ENCODE results near the gene INS.

INS gene

DNA sequence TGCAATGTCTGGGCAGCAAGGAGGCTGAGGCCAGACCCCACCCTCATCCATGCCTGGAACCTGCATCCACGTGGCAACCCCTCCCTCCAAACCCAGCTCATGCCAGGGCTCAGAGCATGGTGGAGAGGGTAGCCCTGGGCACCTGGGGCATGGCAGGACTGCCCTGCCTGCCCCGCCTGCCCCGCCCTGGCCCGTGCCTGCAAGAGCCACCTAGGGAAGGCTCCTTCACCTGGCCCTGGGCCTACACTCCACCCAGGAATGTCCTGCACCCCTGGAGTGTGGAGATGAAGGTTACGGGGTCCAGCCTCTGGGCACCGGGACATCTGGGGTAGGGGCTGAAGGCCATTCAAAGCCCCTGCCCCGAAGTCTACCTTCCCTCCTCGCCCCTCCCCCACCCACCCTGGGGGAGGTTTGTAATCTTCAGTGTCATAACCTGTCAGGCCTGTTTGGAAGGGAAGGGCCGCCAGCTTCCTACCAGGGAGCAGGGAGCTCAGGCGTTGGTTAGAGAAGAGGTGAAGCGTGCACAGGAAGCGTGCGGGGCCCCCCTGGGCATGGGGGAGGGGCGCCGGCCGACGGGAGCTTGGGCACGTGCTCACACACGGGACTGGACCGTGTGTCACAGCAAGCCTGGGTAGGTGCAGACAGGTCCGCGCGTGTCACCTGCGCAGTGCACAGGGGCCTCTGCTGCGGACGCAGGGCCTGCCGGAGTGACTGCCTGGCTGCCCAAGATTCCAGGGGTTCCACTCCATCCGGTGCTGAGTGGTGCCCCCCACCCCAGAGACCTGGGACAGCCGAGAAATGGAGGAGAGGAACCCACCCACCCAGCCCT is 41.3 kb upstream of the INS start:
- DNase-seq (ENCODE audit: low read depth) = no peak
- no peak overlapping the region for H3K4me3 ChIP-seq (ENCODE audit: low read depth, low read length)
- TF ChIP-seq, protein P1, sequence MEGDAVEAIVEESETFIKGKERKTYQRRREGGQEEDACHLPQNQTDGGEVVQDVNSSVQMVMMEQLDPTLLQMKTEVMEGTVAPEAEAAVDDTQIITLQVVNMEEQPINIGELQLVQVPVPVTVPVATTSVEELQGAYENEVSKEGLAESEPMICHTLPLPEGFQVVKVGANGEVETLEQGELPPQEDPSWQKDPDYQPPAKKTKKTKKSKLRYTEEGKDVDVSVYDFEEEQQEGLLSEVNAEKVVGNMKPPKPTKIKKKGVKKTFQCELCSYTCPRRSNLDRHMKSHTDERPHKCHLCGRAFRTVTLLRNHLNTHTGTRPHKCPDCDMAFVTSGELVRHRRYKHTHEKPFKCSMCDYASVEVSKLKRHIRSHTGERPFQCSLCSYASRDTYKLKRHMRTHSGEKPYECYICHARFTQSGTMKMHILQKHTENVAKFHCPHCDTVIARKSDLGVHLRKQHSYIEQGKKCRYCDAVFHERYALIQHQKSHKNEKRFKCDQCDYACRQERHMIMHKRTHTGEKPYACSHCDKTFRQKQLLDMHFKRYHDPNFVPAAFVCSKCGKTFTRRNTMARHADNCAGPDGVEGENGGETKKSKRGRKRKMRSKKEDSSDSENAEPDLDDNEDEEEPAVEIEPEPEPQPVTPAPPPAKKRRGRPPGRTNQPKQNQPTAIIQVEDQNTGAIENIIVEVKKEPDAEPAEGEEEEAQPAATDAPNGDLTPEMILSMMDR (conservative IDR thresholded peaks at IDR 0.05; ENCODE audit: low read depth, low read length) = no peak

DNA sequence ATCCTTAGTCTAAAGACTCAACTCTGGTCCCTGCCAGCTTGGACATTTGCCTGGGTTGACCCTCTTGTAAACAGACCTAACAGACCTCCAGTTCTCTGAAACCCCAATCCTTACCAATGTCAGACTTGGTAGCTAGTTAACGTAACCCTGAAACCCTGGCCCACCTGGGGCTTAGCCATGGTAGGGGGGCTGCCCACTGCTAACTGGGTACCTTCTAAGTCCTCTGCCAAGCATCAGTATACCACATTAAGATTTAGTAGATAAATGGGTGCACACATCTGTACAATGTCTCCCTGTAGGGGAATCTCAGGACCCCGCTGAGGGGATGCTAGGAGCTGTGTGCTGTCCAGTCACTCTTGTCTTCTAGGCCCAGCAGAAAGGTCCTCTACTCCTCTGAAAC is 40.5 kb upstream of the INS start:
- H3K4me3 ChIP-seq (ENCODE audit: low read depth, low read length) = no peak overlapping the region
- DNase-seq (ENCODE audit: low read depth) = no peak
- TF ChIP-seq, protein P1 (conservative IDR thresholded peaks at IDR 0.05; ENCODE audit: low read depth, low read length) = no peak

DNA sequence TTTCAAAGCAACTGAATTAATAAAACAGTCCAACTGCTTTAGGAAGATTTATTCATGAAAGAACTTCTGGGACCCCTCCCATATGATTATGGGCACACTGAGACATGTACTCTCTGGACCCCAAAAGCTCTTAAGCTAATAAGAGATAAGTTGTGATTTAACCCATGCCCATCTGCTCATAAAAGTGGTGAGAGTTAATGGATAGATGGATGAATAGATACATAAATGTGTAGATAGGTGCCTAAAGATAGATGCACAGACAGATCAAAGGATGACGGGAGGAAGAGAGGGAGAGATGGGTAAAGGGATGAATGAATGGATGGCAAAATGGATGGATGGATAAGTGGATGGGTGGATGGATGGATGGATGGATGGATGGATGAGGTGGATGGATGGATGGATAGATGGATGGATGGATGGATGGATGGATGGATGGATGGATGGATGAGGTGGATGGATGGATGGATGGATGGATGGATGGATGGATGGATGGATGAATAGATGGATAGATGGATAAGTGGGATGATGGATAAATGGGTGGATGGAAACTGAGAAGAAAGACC is 40.0 kb upstream of the INS start:
- no peak overlapping the region for H3K4me3 ChIP-seq (ENCODE audit: low read depth, low read length)
- DNase-seq (ENCODE audit: low read depth) = no peak
- TF ChIP-seq, protein P1 (conservative IDR thresholded peaks at IDR 0.05; ENCODE audit: low read depth, low read length) = no peak

DNA sequence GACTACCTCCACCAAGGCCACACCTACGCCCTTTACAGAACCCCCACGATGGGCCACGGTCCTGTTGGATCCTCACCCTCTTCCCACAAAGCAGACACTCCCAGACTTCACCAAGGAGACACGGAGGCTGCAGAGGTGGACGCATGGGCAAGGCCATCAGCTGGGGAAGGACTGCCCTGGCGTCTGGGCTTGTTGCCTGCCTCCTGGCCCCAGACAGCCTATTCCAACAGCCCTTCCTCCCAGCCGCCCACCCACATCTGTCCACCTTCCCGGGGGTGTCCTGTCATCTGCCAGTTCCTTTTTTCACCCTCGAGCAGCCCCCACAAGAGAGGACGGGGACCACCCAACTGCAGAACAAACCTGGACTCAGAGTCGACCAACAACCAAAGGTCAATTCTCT is 39.5 kb upstream of the INS start:
- no peak for DNase-seq (ENCODE audit: low read depth)
- no peak overlapping the region for H3K4me3 ChIP-seq (ENCODE audit: low read depth, low read length)
- TF ChIP-seq, protein P1 (conservative IDR thresholded peaks at IDR 0.05; ENCODE audit: low read depth, low read length) = no peak

DNA sequence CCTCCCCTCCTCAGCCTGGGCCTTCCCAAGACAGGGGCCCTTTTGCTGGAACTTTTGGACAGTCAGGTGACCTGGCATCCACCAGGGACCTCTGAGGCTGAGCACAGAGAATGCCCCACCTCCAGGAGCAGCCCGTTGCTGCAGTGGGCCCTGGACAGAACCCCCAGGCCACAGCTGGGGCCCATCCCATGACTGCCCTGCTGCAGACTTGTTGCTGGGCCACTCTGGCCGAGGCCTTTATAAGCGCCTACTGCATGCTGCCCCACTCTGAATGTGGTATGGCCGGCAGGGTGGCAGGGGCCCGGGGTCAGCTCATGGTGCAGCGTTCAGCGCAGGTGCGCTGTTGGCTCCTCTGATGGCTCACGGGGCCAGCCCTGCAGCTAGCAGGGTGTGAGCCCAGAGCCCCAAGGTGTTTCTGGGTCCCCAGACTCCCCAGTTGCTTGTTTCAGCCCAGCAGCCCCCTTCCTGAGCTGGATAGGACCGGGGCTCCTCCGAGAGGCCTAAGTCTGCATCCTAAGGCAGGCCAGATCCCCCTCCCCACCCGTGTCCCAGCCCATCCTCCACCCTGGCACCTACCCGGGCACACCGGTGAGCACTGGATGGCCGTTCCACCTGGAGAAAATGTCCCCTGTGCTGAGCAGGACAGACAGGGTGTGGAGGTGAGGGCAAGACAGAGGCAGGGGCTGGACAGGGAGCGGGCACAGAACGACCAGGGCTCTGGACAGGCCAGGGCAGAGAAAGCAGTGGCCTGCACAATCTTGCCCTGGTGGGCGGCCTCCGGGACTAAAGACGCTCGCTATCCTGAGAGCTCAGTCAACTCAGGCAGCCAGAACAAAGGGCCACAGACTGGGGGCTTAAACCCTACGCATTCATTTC is 38.7 kb upstream of the INS start:
- H3K4me3 ChIP-seq (ENCODE audit: low read depth, low read length) = no peak overlapping the region

DNA sequence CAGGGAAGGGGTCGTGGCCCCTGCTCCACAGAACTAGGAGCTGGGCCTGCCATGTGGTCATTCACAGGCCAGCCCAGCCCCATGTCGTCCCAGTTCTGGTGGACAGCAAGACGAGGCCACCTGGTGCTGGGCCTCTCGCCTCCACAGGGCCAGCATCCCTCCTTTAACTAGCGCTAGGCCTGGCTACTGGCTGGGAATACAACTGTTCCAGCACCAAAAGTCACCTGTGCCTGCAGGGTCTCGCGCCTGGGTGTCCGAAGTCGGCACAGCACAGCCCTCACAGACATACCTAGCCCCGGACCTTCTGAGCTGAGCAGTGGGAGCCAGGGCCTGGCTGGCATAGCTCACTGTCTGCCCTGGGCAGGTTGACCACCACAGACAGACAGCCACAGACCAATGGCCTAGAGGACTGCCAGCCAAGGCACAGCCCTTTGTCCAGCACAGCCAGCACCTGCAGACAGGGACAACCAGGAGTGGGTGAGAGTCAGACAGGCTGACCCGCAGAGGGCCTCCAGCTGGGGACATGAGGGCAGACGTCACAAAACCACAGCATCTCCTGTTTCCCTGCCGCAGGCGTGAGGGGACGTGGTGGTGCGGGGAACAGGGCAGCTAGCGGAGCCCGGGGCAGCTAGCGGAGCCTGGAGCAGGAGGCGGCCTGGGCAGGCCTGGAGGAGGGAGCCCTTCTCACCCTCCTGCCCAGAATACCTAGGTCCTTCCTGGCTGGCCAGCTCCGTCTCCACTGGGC is 37.8 kb upstream of the INS start:
- H3K4me3 ChIP-seq (ENCODE audit: low read depth, low read length) = no peak overlapping the region
- no peak for DNase-seq (ENCODE audit: low read depth)
- TF ChIP-seq, protein P1 (conservative IDR thresholded peaks at IDR 0.05; ENCODE audit: low read depth, low read length) = no peak

More for the DNA sequence above, 38.7 kb upstream of the INS start:
- TF ChIP-seq, protein P1 (conservative IDR thresholded peaks at IDR 0.05; ENCODE audit: low read depth, low read length) = no peak
- DNase-seq (ENCODE audit: low read depth) = no peak

Data from choroid plexus epithelial cell (primary cell).